Keratinocyte (primary cell): ENCODE data around the gene ATP5MC3. TPM values are rescaled to one million over a fixed set of nuclear protein-coding genes. Genes with fewer than 3 reads are reported as not detected.

ENCODE experiments used
- DNase-seq: peaks from one replicate; pipeline ENCODE4 v3.0.0-alpha.2; 2011; ENCODE audit warnings: low read depth, missing footprints, low spot score
- FAIRE-seq: peaks from 2 replicates; lab custom pipeline; 2011; peaks lifted over from hg19 to GRCh38; lab: Jason Lieb, UNC
- H2AFZ ChIP-seq: 2 replicates; pipeline ENCODE4 v1.6.0; 2012; ENCODE audit warnings: low read length, control low read depth, inconsistent platforms; ENCODE audit not compliant: control insufficient read depth
- H3K27ac ChIP-seq: 2 replicates; pipeline ENCODE4 v1.5.1; 2011; ENCODE audit warnings: low read length; ENCODE audit not compliant: control insufficient read depth, insufficient read depth
- H3K27me3 ChIP-seq: 3 replicates; pipeline ENCODE4 v1.6.0; 2011; ENCODE audit warnings: low read length; ENCODE audit not compliant: control insufficient read depth, insufficient read depth; ENCODE audit errors: extremely low read depth
- H3K36me3 ChIP-seq, 2 experiments: 2 replicates in 1 of 2; 3 replicates in 1 of 2; pipeline ENCODE4 v1.5.1; 2011; ENCODE audit warnings: low read length in 2 of 2, mild to moderate bottlenecking in 1 of 2; ENCODE audit not compliant: control insufficient read depth in 2 of 2, insufficient read depth in 2 of 2; ENCODE audit errors: extremely low read depth in 1 of 2
- H3K4me1 ChIP-seq: 3 replicates; pipeline ENCODE4 v1.5.1; 2011; ENCODE audit warnings: low read length; ENCODE audit not compliant: control insufficient read depth, insufficient read depth; ENCODE audit errors: extremely low read depth
- H3K4me2 ChIP-seq: 3 replicates; pipeline ENCODE4 v1.6.0; 2011; ENCODE audit warnings: low read depth, low read length; ENCODE audit not compliant: control insufficient read depth, insufficient read depth; ENCODE audit errors: extremely low read depth
- H3K4me3 ChIP-seq, 3 experiments: fragments of 200-600 bp in 1 of 3; sonication (generic) in 1 of 3; 2 replicates in 2 of 3; 3 replicates in 1 of 3; pipeline ENCODE4 v1.5.1; 2011 to 2016; ENCODE audit warnings: low read length in 3 of 3, mild to moderate bottlenecking in 3 of 3, control low read depth in 2 of 3, inconsistent platforms in 1 of 3, low read depth in 1 of 3, mixed read lengths in 1 of 3, mixed run types in 1 of 3, moderate library complexity in 1 of 3; ENCODE audit not compliant: control insufficient read depth in 2 of 3, insufficient read depth in 2 of 3; ENCODE audit errors: extremely low read depth in 1 of 3
- H3K79me2 ChIP-seq: 2 replicates; pipeline ENCODE4 v1.6.0; 2012; ENCODE audit warnings: low read length; ENCODE audit not compliant: control insufficient read depth, insufficient read depth
- H3K9ac ChIP-seq: 3 replicates; pipeline ENCODE4 v1.6.0; 2011; ENCODE audit warnings: low read length; ENCODE audit not compliant: control insufficient read depth, insufficient read depth; ENCODE audit errors: extremely low read depth
- H3K9me1 ChIP-seq: 3 replicates; pipeline ENCODE4 v1.6.0; 2011; ENCODE audit warnings: low read length; ENCODE audit not compliant: control insufficient read depth, insufficient read depth; ENCODE audit errors: extremely low read depth
- H3K9me3 ChIP-seq: 2 replicates; pipeline ENCODE4 v1.5.1; 2012; ENCODE audit warnings: low read depth, low read length; ENCODE audit not compliant: control insufficient read depth
- H4K20me1 ChIP-seq: 3 replicates; pipeline ENCODE4 v1.6.0; 2011; ENCODE audit warnings: low read length; ENCODE audit not compliant: control insufficient read depth, insufficient read depth; ENCODE audit errors: extremely low read depth
- CTCF ChIP-seq, 3 experiments: IDR thresholded peaks in 1 of 3; conservative IDR thresholded peaks in 1 of 3; optimal IDR thresholded peaks in 1 of 3; 2 replicates in 2 of 3; 3 replicates in 1 of 3; pipeline versions ENCODE3 to v1.5.1; 2011; ENCODE audit warnings: low read length in 3 of 3, mild to moderate bottlenecking in 3 of 3, moderate library complexity in 2 of 3, control low read depth in 1 of 3, inconsistent platforms in 1 of 3; ENCODE audit not compliant: insufficient read depth in 2 of 3; ENCODE audit errors: extremely low read depth in 1 of 3
- EZH2 ChIP-seq: IDR thresholded peaks from one replicate; pipeline ENCODE4 v1.6.1; 2012; ENCODE audit warnings: inconsistent platforms, mild to moderate bottlenecking, low read length, moderate library complexity
- dilution Hi-C: fragments of 300-500 bp; cut with MboI; formaldehyde crosslinking; loops from one replicate; pipeline ENCODE4 v1.7.0; 2020; ENCODE audit warnings: low sequenced_read_pairs; ENCODE audit not compliant: extremely low pct_ligation_motif_present
- polyA plus RNA-seq, 5 experiments: library from polyadenylated mRNA; depleted of rRNA in 3 of 5; stranded (reverse) in 3 of 5; stranded (forward) in 1 of 5; unstranded in 1 of 5; fragments of >200 nt; gene quantifications; 1 replicate in 1 of 5; 2 replicates in 3 of 5; 3 replicates in 1 of 5; pipeline versions ENCODE4 v1.2.1 to v1.2.3, GENCODE V29; 2011 to 2012; ENCODE audit warnings: missing spikeins in 2 of 5, low read depth in 1 of 5, low replicate concordance in 1 of 5

The ATP5MC3 gene
- polyA plus RNA-seq, 1 donor (not counting 4 experiments of a cell fraction or from before 2014, with no cell fraction given) = 933 TPM

DNA sequence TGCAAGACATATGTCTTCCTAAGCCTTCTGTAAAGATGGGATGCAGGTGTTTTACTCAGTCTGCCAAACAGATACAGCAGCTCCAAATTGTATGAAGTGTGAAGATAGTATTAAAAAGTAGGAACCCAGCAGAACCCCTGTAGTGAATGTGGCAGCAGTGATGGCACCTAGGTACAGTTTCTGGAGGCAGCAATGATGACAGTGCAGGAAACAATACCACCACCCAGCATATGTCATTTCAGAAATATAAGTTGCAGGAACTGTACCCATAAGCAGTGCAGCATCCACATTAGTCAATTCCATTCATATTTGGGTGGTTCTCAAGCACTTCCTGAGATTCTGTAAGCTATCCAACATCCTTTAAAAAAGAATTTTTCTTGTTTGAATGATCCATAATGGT lies 46.7 kb upstream of the ATP5MC3 start:
- dilution Hi-C loops = no loop called here
- Histone ChIP-seq H3K9me1 (no peaks in the 10 kb centered on the region), H3K4me2 (no peak overlapping the region), H3K9ac (no peak overlapping the region), H3K79me2 (no peaks in the 10 kb centered on the region), H3K4me1 (no peaks in the 10 kb centered on the region), H3K36me3 (no peaks in the 10 kb centered on the region), H4K20me1 (no peaks in the 10 kb centered on the region), H3K4me3 (no peak overlapping the region), H3K27ac (no peak overlapping the region), H2AFZ (no peak overlapping the region), H3K27me3 (no peaks in the 10 kb centered on the region), H3K9me3 (no peaks in the 10 kb centered on the region)
- DNase-seq = no peak
- TF ChIP-seq EZH2 = no peak
- TF ChIP-seq CTCF (optimal IDR thresholded peaks at IDR 0.05 in 1 of 3, IDR thresholded peaks at IDR 0.05 in 1 of 3, conservative IDR thresholded peaks at IDR 0.05 in 1 of 3; ENCODE audit: extremely low read depth in 1 of 3, insufficient read depth in 2 of 3, low read length in 3 of 3) = no peak
- no peak for FAIRE-seq

DNA sequence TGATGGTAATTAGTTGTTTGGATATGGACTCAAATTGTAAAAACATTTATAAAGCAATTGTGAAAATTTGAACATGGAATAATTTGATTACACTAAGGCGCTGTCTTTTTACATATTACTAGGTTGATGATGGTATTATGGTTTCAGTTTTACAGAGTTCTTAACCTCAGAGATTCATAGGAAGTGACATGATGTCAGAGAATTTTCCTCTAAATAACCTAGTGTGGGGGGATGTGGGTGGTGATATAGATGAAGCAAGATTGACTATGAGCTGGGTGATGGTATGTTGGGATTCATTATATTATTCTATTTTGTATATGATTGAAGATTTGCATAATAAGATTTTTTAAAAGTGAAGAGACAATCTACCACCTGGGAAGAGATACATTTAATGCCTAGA lies 45.9 kb upstream of the ATP5MC3 start:
- Histone ChIP-seq H3K9me1 (no peaks in the 10 kb centered on the region), H2AFZ (no peak overlapping the region), H4K20me1 (no peaks in the 10 kb centered on the region), H3K4me2 (no peak overlapping the region), H3K79me2 (no peaks in the 10 kb centered on the region), H3K9ac (no peak overlapping the region), H3K27me3 (no peaks in the 10 kb centered on the region), H3K4me1 (no peaks in the 10 kb centered on the region), H3K9me3 (no peaks in the 10 kb centered on the region), H3K27ac (no peak overlapping the region), H3K36me3 (no peaks in the 10 kb centered on the region), H3K4me3 (no peak overlapping the region)
- dilution Hi-C loops = no loop called here
- no peak for DNase-seq
- TF ChIP-seq CTCF (optimal IDR thresholded peaks at IDR 0.05 in 1 of 3, IDR thresholded peaks at IDR 0.05 in 1 of 3, conservative IDR thresholded peaks at IDR 0.05 in 1 of 3; ENCODE audit: extremely low read depth in 1 of 3, insufficient read depth in 2 of 3, low read length in 3 of 3) (no peak), EZH2 (no peak)
- no peak for FAIRE-seq
